Psoas muscle (tissue), 8 donors: ENCODE measurements around the gene DCAF5. TPM values are rescaled to one million over a fixed set of nuclear protein-coding genes. Genes with fewer than 3 reads are reported as not detected.

ENCODE experiments used
- ATAC-seq, 4 donors: fragments of 200-7000 bp; cut with Tn5 transposase; one replicate each; pipeline ENCODE4 v1.9.1; 2020; ENCODE audit warnings: moderate library complexity in 3 of 4, mild to moderate bottlenecking in 2 of 4
- DNase-seq, 2 donors: peaks; one replicate each; pipeline ENCODE4 v3.0.0-alpha.2; 2020
- H3K27ac ChIP-seq: fragments of 200-600 bp; one replicate; pipeline ENCODE4 v1.8.0; 2022
- H3K27me3 ChIP-seq, 3 donors: fragments of 200-600 bp in 1 of 3; one replicate each; pipeline versions ENCODE4 v1.6.1 to v1.8.0; 2013 to 2022; ENCODE audit warnings: low read length in 2 of 3, mild to moderate bottlenecking in 2 of 3, moderate library complexity in 1 of 3; ENCODE audit not compliant: insufficient read depth in 3 of 3
- H3K36me3 ChIP-seq, 2 donors: fragments of 200-600 bp in 1 of 2; one replicate each; pipeline versions ENCODE4 v1.6.1 to v1.8.0; 2013 to 2022; ENCODE audit warnings: low read depth in 1 of 2, mild to moderate bottlenecking in 1 of 2, moderate library complexity in 1 of 2; ENCODE audit not compliant: insufficient read depth in 1 of 2
- H3K4me1 ChIP-seq: fragments of 200-600 bp; one replicate; pipeline ENCODE4 v1.8.0; 2022
- H3K4me3 ChIP-seq: fragments of 200-600 bp; one replicate; pipeline ENCODE4 v1.8.0; 2022; ENCODE audit warnings: mild to moderate bottlenecking
- H3K9me3 ChIP-seq: fragments of 200-600 bp; one replicate; pipeline ENCODE4 v1.8.0; 2022
- CTCF ChIP-seq: fragments of 200-600 bp; IDR thresholded peaks from one replicate; pipeline ENCODE4 v1.8.0; 2022; ENCODE audit warnings: antibody characterized with exemption
- WGBS, 3 donors: extraction: QIAGEN DNeasy Blood & Tissue Kit; methylation state at CpG; one replicate each; pipeline versions ENCODE4 v1.1.6 to v1.1.7; 2013; 5-methylcytosine and 5-hydroxymethylcytosine counted together
- intact Hi-C, 2 donors: fragments of 100-400 bp; cut with DNase I; formaldehyde crosslinking; loops; one replicate each; pipeline versions ENCODE4 v1.11.0 to v1.14.2; 2022
- polyA plus RNA-seq, 3 donors: library from polyadenylated mRNA; stranded (reverse); fragments of 200-250 nt; gene quantifications; one replicate each; pipeline ENCODE4 v1.2.3, GENCODE V29; 2013
- total RNA-seq, 4 donors: library from RNA; stranded (reverse); fragmentation: NEBNext Ultra II Directional in 2 of 4; extraction: Animal tissue kit (Norgen Biotek cat#: 25700) in 2 of 4; gene quantifications; one replicate each; pipeline versions ENCODE4 v1.2.1 to v1.2.4, GENCODE V29; 2021 to 2023
- donor health status: healthy with polysubstance abuse.
- donor health status: DM: no; HTN: no; CAD: no; lungs with moderate emphysema.
- donor health status: Bipolar disorder and iron deficiency.
- donor health status: healthy.
- donor health status: DM: yes; HTN: yes; CAD: no.
- donor health status: DM: no; HTN: no; CAD: no.
- donor health status: DM: no; HTN: no; CAD: no.
- donor health status: DM: yes; HTN: yes; CAD: no.

DCAF5 gene
- total and polyA plus RNA-seq, 7 donors: 9.1 to 86.3 (median 74.7) TPM

DNA sequence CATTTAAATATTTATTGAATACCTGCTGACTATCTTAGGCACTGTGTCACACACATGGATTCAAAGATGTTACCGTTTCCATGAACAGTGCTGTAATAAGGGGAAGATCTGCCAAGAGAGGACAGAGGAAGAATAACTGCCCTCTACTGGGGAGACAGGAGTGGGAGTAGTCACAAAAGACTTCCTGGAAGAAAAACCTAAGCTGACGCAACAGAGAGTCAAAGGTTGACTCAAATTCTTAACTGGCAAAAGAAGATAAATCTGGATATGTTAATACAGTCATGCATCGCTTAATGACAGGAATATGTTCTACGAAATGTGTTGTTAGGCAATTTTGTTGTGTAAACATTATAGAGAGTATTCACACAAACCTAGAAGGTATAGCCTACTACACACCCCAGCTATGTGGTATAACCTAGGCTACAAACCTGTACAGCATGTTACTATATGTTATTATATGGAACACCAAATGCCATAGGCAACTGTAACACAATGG lies 51.5 kb downstream of the DCAF5 start:
- no peaks in the 10 kb centered on the region for H3K9me3 ChIP-seq
- peak; percentile 48 for TF ChIP-seq CTCF
- H3K36me3 ChIP-seq: peaks cover 0 to 50% of the 10 kb centered on the region in 2 donors
- H3K27ac ChIP-seq: no peak overlapping the region
- intact Hi-C loops: no loop called here
- no peaks in the 10 kb centered on the region for H3K4me1 ChIP-seq
- no peak overlapping the region for H3K4me3 ChIP-seq
- DNase-seq (no peak), ATAC-seq (peak; percentile 66 to 85 (median 82))
- 45 to 61% (median 48%) methylated on average over 4 of the region's 4 CpGs for WGBS, 3 donors
- no peaks in the 10 kb centered on the region for H3K27me3 ChIP-seq

GRCh38 chr14:69097974-69098373 lies 54.9 kb downstream of the DCAF5 start:
- H3K4me1 ChIP-seq: no peaks in the 10 kb centered on the region
- WGBS, 3 donors: 94 to 100% (median 97%) methylated on average over 2 of the region's 2 CpGs
- peaks cover 0 to 29% of the 10 kb centered on the region in 2 donors for H3K36me3 ChIP-seq
- H3K4me3 ChIP-seq: no peak overlapping the region
- H3K27ac ChIP-seq: no peak overlapping the region
- ATAC-seq (no peak), DNase-seq (no peak)
- no peaks in the 10 kb centered on the region for H3K9me3 ChIP-seq
- intact Hi-C loops: no loop called here
- TF ChIP-seq CTCF: no peak
- H3K27me3 ChIP-seq: no peaks in the 10 kb centered on the region

GRCh38 chr14:69096781-69097475 lies 56.0 kb downstream of the DCAF5 start:
- Histone ChIP-seq H3K27me3 (no peaks in the 10 kb centered on the region), H3K9me3 (no peaks in the 10 kb centered on the region), H3K4me3 (no peak overlapping the region), H3K36me3 (peaks cover 0 to 33% of the 10 kb centered on the region in 2 donors), H3K4me1 (no peaks in the 10 kb centered on the region), H3K27ac (no peak overlapping the region)
- no peak for DNase-seq
- no peak for ATAC-seq
- no peak for TF ChIP-seq CTCF
- intact Hi-C loops: no loop called here
- WGBS, 3 donors: 74 to 76% (median 75%) methylated on average over 4 of the region's 4 CpGs

GRCh38 chr14:69096246-69096645 lies 56.7 kb downstream of the DCAF5 start:
- Histone ChIP-seq H3K4me3 (no peak overlapping the region), H3K27ac (no peak overlapping the region), H3K4me1 (no peaks in the 10 kb centered on the region), H3K36me3 (peaks cover 0 to 35% of the 10 kb centered on the region in 2 donors), H3K27me3 (no peaks in the 10 kb centered on the region), H3K9me3 (no peaks in the 10 kb centered on the region)
- DNase-seq (no peak), ATAC-seq (no peak)
- TF ChIP-seq CTCF: no peak
- intact Hi-C loops: no loop called here
- WGBS, 3 donors: 87 to 97% (median 95%) methylated on average over 4 of the region's 4 CpGs
